ENCODE results near the gene SEPTIN5. TPM values are rescaled to one million over a fixed set of nuclear protein-coding genes. Genes with fewer than 3 reads are reported as not detected.

Gene SEPTIN5
- total RNA-seq, 1 donor from 2014 or later, result 197 TPM

- peaks cover 5% of the 10 kb centered on the region for H3K27me3 Mint-ChIP-seq (ENCODE audit: low read depth)
Measured at GRCh38 chr22:19686946-19687345, 27.4 kb upstream of the SEPTIN5 start.

GRCh38 chr22:19687561-19688300 lies 26.6 kb upstream of the SEPTIN5 start:
- Mint-ChIP-seq H3K4me3 (ENCODE audit: unreplicated experiment) (no peak overlapping the region), H3K9me3 (ENCODE audit: low read depth) (peaks cover 4% of the 10 kb centered on the region), H3K27ac (ENCODE audit: unreplicated experiment) (no peak overlapping the region), H3K4me1 (ENCODE audit: low read depth) (peaks cover 21% of the 10 kb centered on the region), H3K36me3 (ENCODE audit: low read depth) (peaks cover 4% of the 10 kb centered on the region), H3K27me3 (ENCODE audit: low read depth) (peaks cover 5% of the 10 kb centered on the region)
- TF ChIP-seq, protein P1, sequence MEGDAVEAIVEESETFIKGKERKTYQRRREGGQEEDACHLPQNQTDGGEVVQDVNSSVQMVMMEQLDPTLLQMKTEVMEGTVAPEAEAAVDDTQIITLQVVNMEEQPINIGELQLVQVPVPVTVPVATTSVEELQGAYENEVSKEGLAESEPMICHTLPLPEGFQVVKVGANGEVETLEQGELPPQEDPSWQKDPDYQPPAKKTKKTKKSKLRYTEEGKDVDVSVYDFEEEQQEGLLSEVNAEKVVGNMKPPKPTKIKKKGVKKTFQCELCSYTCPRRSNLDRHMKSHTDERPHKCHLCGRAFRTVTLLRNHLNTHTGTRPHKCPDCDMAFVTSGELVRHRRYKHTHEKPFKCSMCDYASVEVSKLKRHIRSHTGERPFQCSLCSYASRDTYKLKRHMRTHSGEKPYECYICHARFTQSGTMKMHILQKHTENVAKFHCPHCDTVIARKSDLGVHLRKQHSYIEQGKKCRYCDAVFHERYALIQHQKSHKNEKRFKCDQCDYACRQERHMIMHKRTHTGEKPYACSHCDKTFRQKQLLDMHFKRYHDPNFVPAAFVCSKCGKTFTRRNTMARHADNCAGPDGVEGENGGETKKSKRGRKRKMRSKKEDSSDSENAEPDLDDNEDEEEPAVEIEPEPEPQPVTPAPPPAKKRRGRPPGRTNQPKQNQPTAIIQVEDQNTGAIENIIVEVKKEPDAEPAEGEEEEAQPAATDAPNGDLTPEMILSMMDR (IDR thresholded peaks at IDR 0.05), result no peak
- DNase-seq (ENCODE audit: low spot score), result peak; percentile 86

More at GRCh38 chr22:19686946-19687345, 27.4 kb upstream of the SEPTIN5 start:
- TF ChIP-seq, protein P1 (IDR thresholded peaks at IDR 0.05), result no peak
- no peak overlapping the region for H3K27ac Mint-ChIP-seq (ENCODE audit: unreplicated experiment)
- peaks cover 4% of the 10 kb centered on the region for H3K36me3 Mint-ChIP-seq (ENCODE audit: low read depth)
- no peak overlapping the region for H3K4me3 Mint-ChIP-seq (ENCODE audit: unreplicated experiment)
- peaks cover 18% of the 10 kb centered on the region for H3K4me1 Mint-ChIP-seq (ENCODE audit: low read depth)
- H3K9me3 Mint-ChIP-seq (ENCODE audit: low read depth), result peaks cover 4% of the 10 kb centered on the region
- DNase-seq (ENCODE audit: low spot score), result no peak

DNA sequence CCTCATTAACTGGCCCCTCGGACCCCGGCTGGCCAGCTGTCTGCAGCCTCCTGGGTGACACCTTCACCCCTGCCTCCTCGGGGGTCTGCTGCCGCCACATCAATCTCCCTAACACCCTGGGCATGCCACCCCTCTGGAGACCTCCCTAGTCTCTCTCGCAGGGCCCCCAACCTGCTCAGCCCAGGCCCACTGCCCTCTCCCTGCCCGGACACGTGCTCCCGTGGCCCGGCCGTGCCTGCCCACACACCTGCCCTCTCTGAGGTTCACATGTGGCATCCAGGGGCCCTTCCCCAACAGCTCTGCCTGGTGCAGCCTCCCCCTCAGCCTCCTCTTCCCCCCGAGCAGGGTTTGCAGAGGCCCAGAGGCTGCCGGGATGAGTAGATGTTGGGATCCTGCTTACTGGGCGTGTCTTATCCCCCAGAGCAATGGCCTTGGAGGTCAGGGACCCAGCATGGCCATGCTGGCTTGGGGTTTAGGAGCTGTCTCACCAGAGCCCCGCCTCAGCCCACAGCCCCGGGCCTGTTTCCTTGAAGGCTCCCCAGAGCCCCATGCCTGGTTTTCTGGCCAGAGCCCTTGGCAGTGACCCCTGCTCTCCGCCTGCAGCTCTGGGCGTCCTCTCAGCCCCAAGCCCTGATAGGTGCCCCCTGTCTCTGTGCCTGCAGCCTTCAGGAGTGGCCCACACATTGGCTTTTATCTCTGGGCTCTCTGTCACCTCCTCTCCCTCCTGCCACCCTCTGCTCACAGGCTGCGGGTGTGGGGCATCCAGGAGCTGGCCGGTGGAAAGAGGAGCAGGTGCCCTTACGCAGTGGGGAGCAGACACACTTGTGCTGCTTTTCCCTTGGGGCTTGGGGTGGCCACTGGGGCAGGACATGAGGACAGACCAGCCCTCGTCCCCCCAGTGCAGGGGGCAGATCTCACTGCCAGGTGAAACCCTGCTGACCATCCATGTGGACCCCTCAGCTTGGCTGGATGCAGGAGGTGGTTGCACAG lies 25.7 kb upstream of the SEPTIN5 start:
- Mint-ChIP-seq H3K4me1 (ENCODE audit: low read depth) (peaks cover 21% of the 10 kb centered on the region), H3K4me3 (ENCODE audit: unreplicated experiment) (no peak overlapping the region), H3K27ac (ENCODE audit: unreplicated experiment) (no peak overlapping the region), H3K27me3 (ENCODE audit: low read depth) (peaks cover 4% of the 10 kb centered on the region), H3K9me3 (ENCODE audit: low read depth) (peaks cover 2% of the 10 kb centered on the region), H3K36me3 (ENCODE audit: low read depth) (peaks cover under 1% of the 10 kb centered on the region)
- TF ChIP-seq, protein P1 (IDR thresholded peaks at IDR 0.05), result no peak
- peak; percentile 86 for DNase-seq (ENCODE audit: low spot score)

- Mint-ChIP-seq H3K4me3 (ENCODE audit: unreplicated experiment) (no peak overlapping the region), H3K27ac (ENCODE audit: unreplicated experiment) (no peak overlapping the region), H3K27me3 (ENCODE audit: low read depth) (no peaks in the 10 kb centered on the region), H3K4me1 (ENCODE audit: low read depth) (peaks cover 21% of the 10 kb centered on the region), H3K9me3 (ENCODE audit: low read depth) (no peaks in the 10 kb centered on the region), H3K36me3 (ENCODE audit: low read depth) (no peaks in the 10 kb centered on the region)
- TF ChIP-seq, protein P1 (IDR thresholded peaks at IDR 0.05), result no peak
- DNase-seq (ENCODE audit: low spot score), result peak; percentile 84
Measured at GRCh38 chr22:19689408-19689807, 24.9 kb upstream of the SEPTIN5 start.
